Keratinocyte (primary cell): Measurements from ENCODE around the gene TMBIM1.

Experiments
- CTCF ChIP-seq, 3 experiments: IDR thresholded peaks in 1 of 3; conservative IDR thresholded peaks in 1 of 3; optimal IDR thresholded peaks in 1 of 3; 2 replicates in 2 of 3; 3 replicates in 1 of 3; pipeline versions ENCODE3 to v1.5.1; 2011; ENCODE audit warnings: low read length in 3 of 3, mild to moderate bottlenecking in 3 of 3, moderate library complexity in 2 of 3, control low read depth in 1 of 3, inconsistent platforms in 1 of 3; ENCODE audit not compliant: insufficient read depth in 2 of 3; ENCODE audit errors: extremely low read depth in 1 of 3
- EZH2 ChIP-seq: IDR thresholded peaks from one replicate; pipeline ENCODE4 v1.6.1; 2012; ENCODE audit warnings: inconsistent platforms, mild to moderate bottlenecking, low read length, moderate library complexity

GRCh38 chr2:218252509-218253231, 39.6 kb downstream of the TMBIM1 start:
- TF ChIP-seq CTCF (optimal IDR thresholded peaks at IDR 0.05 in 1 of 3, IDR thresholded peaks at IDR 0.05 in 1 of 3, conservative IDR thresholded peaks at IDR 0.05 in 1 of 3; ENCODE audit: extremely low read depth in 1 of 3, insufficient read depth in 2 of 3, low read length in 3 of 3) (no peak), EZH2 (no peak)
